ENCODE data around the gene PDZRN3. TPM values are rescaled to one million over a fixed set of nuclear protein-coding genes. Genes with fewer than 3 reads are reported as not detected.

The PDZRN3 gene
- total and polyA plus RNA-seq, 12 donors, result 17.7 to 143 (median 74.6) TPM

- Histone ChIP-seq H3K27ac (no peak overlapping the region), H3K36me3 (no peaks in the 10 kb centered on the region), H3K4me1 (peaks cover 0 to 50% (median 12%) of the 10 kb centered on the region in 9 donors), H3K27me3 (no peaks in the 10 kb centered on the region), H3K4me3 (no peak overlapping the region), H3K9me3 (no peaks in the 10 kb centered on the region)
- DNase-seq (no peak), ATAC-seq (no peak)
- 90 to 95% methylated on average over 5 of the region's 5 CpGs for WGBS, 2 donors
- TF ChIP-seq CTCF (IDR thresholded peaks at IDR 0.05), result no peak
- intact Hi-C loops (cut with DNase I), result no loop called here
Observed at GRCh38 chr3:73411993-73412392, 212.7 kb downstream of the PDZRN3 start.

GRCh38 chr3:73411545-73411944 lies 213.2 kb downstream of the PDZRN3 start:
- Histone ChIP-seq H3K27ac (no peak overlapping the region), H3K4me1 (peaks cover 0 to 55% (median 12%) of the 10 kb centered on the region in 9 donors)

GRCh38 chr3:73409138-73409763 lies 215.5 kb downstream of the PDZRN3 start:
- ATAC-seq, result no peak
- Histone ChIP-seq H3K36me3 (no peaks in the 10 kb centered on the region), H3K27me3 (no peaks in the 10 kb centered on the region), H3K9me3 (no peaks in the 10 kb centered on the region), H3K4me3 (no peak overlapping the region), H3K27ac (no peak overlapping the region), H3K4me1 (peaks cover 0 to 77% (median 12%) of the 10 kb centered on the region in 9 donors)
- no peak for DNase-seq
- WGBS, 2 donors, result 71 to 77% methylated on average over 10 of the region's 10 CpGs
- intact Hi-C loops (cut with DNase I), result no loop called here
- TF ChIP-seq CTCF (IDR thresholded peaks at IDR 0.05), result no peak

More at GRCh38 chr3:73411545-73411944, 213.2 kb downstream of the PDZRN3 start:
- ATAC-seq, result peak in 1 of 8 donors; percentile 28
- intact Hi-C loops (cut with DNase I), result no loop called here
- no peak for DNase-seq
- no peaks in the 10 kb centered on the region for H3K36me3 ChIP-seq
- no peaks in the 10 kb centered on the region for H3K9me3 ChIP-seq
- no peaks in the 10 kb centered on the region for H3K27me3 ChIP-seq
- H3K4me3 ChIP-seq, result no peak overlapping the region
- TF ChIP-seq CTCF (IDR thresholded peaks at IDR 0.05), result no peak
- 78 to 81% methylated on average over 7 of the region's 7 CpGs for WGBS, 2 donors

- Histone ChIP-seq H3K36me3 (peaks cover 0 to 6% (median 0%) of the 10 kb centered on the region in 9 donors), H3K4me3 (no peak overlapping the region), H3K27me3 (no peaks in the 10 kb centered on the region), H3K9me3 (no peaks in the 10 kb centered on the region), H3K27ac (no peak overlapping the region), H3K4me1 (peaks cover 0 to 74% (median 12%) of the 10 kb centered on the region in 9 donors)
- intact Hi-C loops (cut with DNase I), result no loop called here
- WGBS, 2 donors, result 86% methylated on average over 10 of the region's 10 CpGs
- TF ChIP-seq CTCF (IDR thresholded peaks at IDR 0.05), result no peak
- ATAC-seq (no peak), DNase-seq (no peak)
Observed at GRCh38 chr3:73408634-73409033, 216.1 kb downstream of the PDZRN3 start.
